Smooth muscle cell (in vitro differentiated cells): Measurements from ENCODE around the gene SLC19A2. TPM values are rescaled to one million over a fixed set of nuclear protein-coding genes. Genes with fewer than 3 reads are reported as not detected.
A peak's percentile ranks its signal among the peaks of the same experiment; 100 is the strongest.

Experiments
- DNase-seq: peaks from one replicate; lab custom pipeline; 2025; ENCODE audit not compliant: unreplicated experiment; lab: John Stamatoyannopoulos, UW
- H2AFZ ChIP-seq: fragments of 200-600 bp; sonication (generic); 2 replicates; pipeline ENCODE4 v1.6.0; 2016; ENCODE audit warnings: antibody characterized with exemption, low read depth, mild to moderate bottlenecking
- H3F3A ChIP-seq: fragments of 200-600 bp; sonication (generic); 2 replicates; pipeline ENCODE4 v1.6.0; 2017; ENCODE audit warnings: antibody characterized with exemption, low read depth
- H3K27ac ChIP-seq: fragments of 200-600 bp; sonication (generic); 2 replicates; pipeline ENCODE4 v1.5.1; 2016; ENCODE audit warnings: low read depth, mild to moderate bottlenecking
- H3K27me3 ChIP-seq: fragments of 200-600 bp; sonication (generic); 2 replicates; pipeline ENCODE4 v1.6.1; 2016; ENCODE audit warnings: low read depth, mild to moderate bottlenecking
- H3K36me3 ChIP-seq: fragments of 200-600 bp; sonication (generic); 2 replicates; pipeline ENCODE4 v1.5.1; 2016; ENCODE audit warnings: low read depth
- H3K4me1 ChIP-seq: fragments of 200-600 bp; sonication (generic); 2 replicates; pipeline ENCODE4 v1.5.1; 2016; ENCODE audit warnings: low read depth
- H3K4me2 ChIP-seq: fragments of 200-600 bp; sonication (generic); 2 replicates; pipeline ENCODE4 v1.6.0; 2016; ENCODE audit warnings: mild to moderate bottlenecking
- H3K4me3 ChIP-seq: fragments of 200-600 bp; sonication (generic); 2 replicates; pipeline ENCODE4 v1.5.1; 2016; ENCODE audit warnings: mild to moderate bottlenecking
- H3K79me2 ChIP-seq: fragments of 200-600 bp; sonication (generic); 2 replicates; pipeline ENCODE4 v1.6.0; 2016; ENCODE audit warnings: low read depth, mild to moderate bottlenecking
- H3K9ac ChIP-seq: fragments of 200-600 bp; sonication (generic); 2 replicates; pipeline ENCODE4 v1.6.0; 2016; ENCODE audit warnings: low read depth
- H3K9me3 ChIP-seq: fragments of 200-600 bp; sonication (generic); replicated peaks from 2 replicates; pipeline ENCODE4 v1.5.1; 2016; ENCODE audit warnings: low read depth
- H4K20me1 ChIP-seq: fragments of 200-600 bp; sonication (generic); 2 replicates; pipeline ENCODE4 v1.6.0; 2016; ENCODE audit warnings: low read depth
- CTCF ChIP-seq: fragments of 200-600 bp; sonication (generic); IDR thresholded peaks from 2 replicates; pipeline ENCODE4 v1.5.1; 2017; ENCODE audit warnings: borderline replicate concordance, mild to moderate bottlenecking, antibody characterized with exemption; ENCODE audit not compliant: insufficient read depth, poor library complexity, severe bottlenecking
- WGBS: methylation state at CpG from one replicate; pipeline ENCODE4 v1.1.7; 2016; ENCODE audit warnings: low lambda C conversion rate; 5-methylcytosine and 5-hydroxymethylcytosine counted together
- polyA plus RNA-seq: library from polyadenylated mRNA; unstranded; fragments of >200 nt; fragmentation: Nextera tagmentation; extraction: Ambion mirVana; gene quantifications from 2 replicates; pipeline ENCODE4 v1.2.1, GENCODE V29; 2016
- total RNA-seq: library from RNA; depleted of rRNA; stranded (reverse); fragments of >200 nt; gene quantifications from 2 replicates; pipeline ENCODE4 v1.2.3, GENCODE V29; 2014

SLC19A2 gene
- total and polyA plus RNA-seq, 2 experiments from 2014 or later, result 15.1 to 59.4 TPM

- H3K27me3 ChIP-seq, result no peaks in the 10 kb centered on the region
- peaks cover 4% of the 10 kb centered on the region for H4K20me1 ChIP-seq
- no peak overlapping the region for H2AFZ ChIP-seq
- no peaks in the 10 kb centered on the region for H3F3A ChIP-seq
- H3K4me1 ChIP-seq, result no peaks in the 10 kb centered on the region
- peaks cover 4% of the 10 kb centered on the region for H3K9me3 ChIP-seq
- TF ChIP-seq CTCF, result no peak
- no peak overlapping the region for H3K4me2 ChIP-seq
- no peaks in the 10 kb centered on the region for H3K79me2 ChIP-seq
- 100% methylated on average over 5 of the region's 5 CpGs for WGBS
- H3K4me3 ChIP-seq, result no peak overlapping the region
- peaks cover 1% of the 10 kb centered on the region for H3K36me3 ChIP-seq
- no peak overlapping the region for H3K27ac ChIP-seq
- DNase-seq, result no peak
- no peak overlapping the region for H3K9ac ChIP-seq
These were observed 23.4 kb downstream of the SLC19A2 start for GRCh38 chr1:169462385-169462784.

- no peak overlapping the region for H2AFZ ChIP-seq
- no peak for DNase-seq
- no peaks in the 10 kb centered on the region for H3K27me3 ChIP-seq
- no peak overlapping the region for H3K9ac ChIP-seq
- no peaks in the 10 kb centered on the region for H3K36me3 ChIP-seq
- H3K9me3 ChIP-seq, result peaks cover 8% of the 10 kb centered on the region
- no peak overlapping the region for H3K4me2 ChIP-seq
- no peaks in the 10 kb centered on the region for H3F3A ChIP-seq
- H3K4me3 ChIP-seq, result no peak overlapping the region
- TF ChIP-seq CTCF, result no peak
- no peak overlapping the region for H3K27ac ChIP-seq
- H4K20me1 ChIP-seq, result peaks cover 4% of the 10 kb centered on the region
- no peaks in the 10 kb centered on the region for H3K79me2 ChIP-seq
- H3K4me1 ChIP-seq, result no peaks in the 10 kb centered on the region
- WGBS, result 92% methylated on average over 4 of the region's 4 CpGs
These were observed 24.2 kb downstream of the SLC19A2 start for GRCh38 chr1:169461390-169462000.

- no peaks in the 10 kb centered on the region for H3K4me1 ChIP-seq
- no peak for TF ChIP-seq CTCF
- no peak overlapping the region for H3K9ac ChIP-seq
- peaks cover 8% of the 10 kb centered on the region for H3K9me3 ChIP-seq
- no peak for DNase-seq
- no peak overlapping the region for H2AFZ ChIP-seq
- peaks cover 3% of the 10 kb centered on the region for H4K20me1 ChIP-seq
- H3K27me3 ChIP-seq, result no peaks in the 10 kb centered on the region
- no peak overlapping the region for H3K4me3 ChIP-seq
- H3K4me2 ChIP-seq, result peak overlapping the region; percentile 25
- WGBS, result 66% methylated on average over 35 of the region's 35 CpGs
- no peak overlapping the region for H3K27ac ChIP-seq
- H3F3A ChIP-seq, result no peaks in the 10 kb centered on the region
- no peaks in the 10 kb centered on the region for H3K79me2 ChIP-seq
- no peaks in the 10 kb centered on the region for H3K36me3 ChIP-seq
These were observed 25.4 kb downstream of the SLC19A2 start for GRCh38 chr1:169460191-169460833.

- no peak overlapping the region for H3K4me3 ChIP-seq
- no peaks in the 10 kb centered on the region for H3F3A ChIP-seq
- no peak overlapping the region for H3K27ac ChIP-seq
- no peak overlapping the region for H3K4me2 ChIP-seq
- 100% methylated on average over 1 of the region's 1 CpG for WGBS
- H3K27me3 ChIP-seq, result no peaks in the 10 kb centered on the region
- H3K4me1 ChIP-seq, result no peaks in the 10 kb centered on the region
- DNase-seq, result no peak
- no peaks in the 10 kb centered on the region for H4K20me1 ChIP-seq
- H3K79me2 ChIP-seq, result no peaks in the 10 kb centered on the region
- peaks cover 8% of the 10 kb centered on the region for H3K9me3 ChIP-seq
- H2AFZ ChIP-seq, result no peak overlapping the region
- no peaks in the 10 kb centered on the region for H3K36me3 ChIP-seq
- TF ChIP-seq CTCF, result no peak
- no peak overlapping the region for H3K9ac ChIP-seq
These were observed 28.3 kb downstream of the SLC19A2 start for GRCh38 chr1:169457443-169457842.
